Lower leg skin (tissue), 4 donors: ENCODE measurements around the gene TGFBI. TPM values are rescaled to one million over a fixed set of nuclear protein-coding genes. Genes with fewer than 3 reads are reported as not detected.

Experiments used
- DNase-seq, 2 donors: peaks; one replicate each; pipeline ENCODE4 v3.0.0-alpha.2; 2019; ENCODE audit warnings: low spot score in 2 of 2
- H3K4me3 ChIP-seq: fragments of 200-600 bp; sonication (generic); 2 replicates; pipeline ENCODE4 v1.5.1; 2017; ENCODE audit warnings: mild to moderate bottlenecking, low read depth; ENCODE audit not compliant: poor library complexity, severe bottlenecking
- CTCF ChIP-seq, 3 donors: fragments of 450-650 bp; IDR thresholded peaks; one replicate each; pipeline ENCODE4 v1.5.1; 2016; ENCODE audit warnings: antibody characterized with exemption in 3 of 3, mild to moderate bottlenecking in 3 of 3, moderate library complexity in 2 of 3
- POLR2A ChIP-seq, 2 donors: fragments of 450-650 bp; IDR thresholded peaks; one replicate each; pipeline ENCODE4 v1.6.1; 2016 to 2017; ENCODE audit warnings: antibody characterized with exemption in 2 of 2, mild to moderate bottlenecking in 1 of 2, moderate library complexity in 1 of 2
- WGBS, 2 donors: methylation state at CpG; one replicate each; pipeline ENCODE4 v1.1.5; 2018; 5-methylcytosine and 5-hydroxymethylcytosine counted together
- intact Hi-C: fragments of 100-400 bp; cut with DNase I; formaldehyde crosslinking; loops from one replicate; pipeline ENCODE4 v1.15.0; 2023; ENCODE audit warnings: low total_unique reads
- total RNA-seq, 4 donors: library from RNA; depleted of rRNA; stranded (reverse); fragments of >200 nt; gene quantifications; one replicate each; pipeline ENCODE4 v1.1.0, GENCODE V29; 2016

The TGFBI gene
- total RNA-seq, 4 donors from 2014 or later, result 312 to 829 (median 484) TPM

GRCh38 chr5:136064510-136064909 lies 35.7 kb downstream of the TGFBI start:
- 68 to 83% methylated on average over 4 of the region's 4 CpGs for WGBS, 2 donors
- peak in 1 of 2 donors; percentile 70 for DNase-seq
- TF ChIP-seq POLR2A (IDR thresholded peaks at IDR 0.05), result no peak
- no peak for TF ChIP-seq CTCF (IDR thresholded peaks at IDR 0.05)
- H3K4me3 ChIP-seq, result no peak overlapping the region
- intact Hi-C loops, result loop anchor here (10.0 kb wide), 2 partner anchors 110 to 120 kb away; no protein-coding TSS in a partner anchor

GRCh38 chr5:136065588-136065987 lies 36.8 kb downstream of the TGFBI start:
- no peak overlapping the region for H3K4me3 ChIP-seq
- peak in 1 of 2 donors; percentile 46 for DNase-seq
- 84 to 93% methylated on average over 2 of the region's 2 CpGs for WGBS, 2 donors
- TF ChIP-seq CTCF (IDR thresholded peaks at IDR 0.05) (no peak), POLR2A (IDR thresholded peaks at IDR 0.05) (no peak)
- intact Hi-C loops, result loop anchor here (10.0 kb wide), 2 partner anchors 109 to 121 kb away; no protein-coding TSS in a partner anchor

- intact Hi-C loops, result loop anchor here (10.0 kb wide), 2 partner anchors 108 to 122 kb away; no protein-coding TSS in a partner anchor
- 21 to 23% methylated on average over 3 to 4 of the region's 4 CpGs for WGBS, 2 donors
- DNase-seq, result peak in 1 of 2 donors; percentile 78
Measured at GRCh38 chr5:136066661-136067271, 38.0 kb downstream of the TGFBI start.

GRCh38 chr5:136067422-136067821 lies 38.6 kb downstream of the TGFBI start:
- TF ChIP-seq POLR2A (IDR thresholded peaks at IDR 0.05) (no peak), CTCF (IDR thresholded peaks at IDR 0.05) (no peak)
- no peak overlapping the region for H3K4me3 ChIP-seq
- 96% methylated on average over 1 of the region's 1 CpG for WGBS, 2 donors
- intact Hi-C loops, result loop anchor here (10.0 kb wide), 2 partner anchors 107 to 123 kb away; no protein-coding TSS in a partner anchor
- DNase-seq, result no peak

More at GRCh38 chr5:136066661-136067271, 38.0 kb downstream of the TGFBI start:
- TF ChIP-seq POLR2A (IDR thresholded peaks at IDR 0.05) (no peak), CTCF (IDR thresholded peaks at IDR 0.05) (no peak)
- H3K4me3 ChIP-seq, result no peak overlapping the region

- WGBS, 2 donors, result 70 to 78% methylated on average over 9 of the region's 9 CpGs
- intact Hi-C loops, result no loop called here
- TF ChIP-seq CTCF (IDR thresholded peaks at IDR 0.05) (no peak), POLR2A (IDR thresholded peaks at IDR 0.05) (no peak)
- DNase-seq, result no peak
- no peak overlapping the region for H3K4me3 ChIP-seq
Measured at GRCh38 chr5:136070486-136071285, 41.9 kb downstream of the TGFBI start.
